H7 (cell line): ENCODE results near the gene PBRM1. TPM values are rescaled to one million over a fixed set of nuclear protein-coding genes. Genes with fewer than 3 reads are reported as not detected.

ENCODE experiments used
- DNase-seq: peaks from one replicate; pipeline ENCODE4 v3.0.0; 2012
- H3K27me3 ChIP-seq: 2 replicates; pipeline ENCODE4 v1.6.0; 2011; ENCODE audit warnings: mild to moderate bottlenecking, low read length; ENCODE audit not compliant: control insufficient read depth, insufficient read depth
- H3K36me3 ChIP-seq: replicated peaks from 2 replicates; pipeline ENCODE4 v1.5.1; 2011; ENCODE audit warnings: low read length; ENCODE audit not compliant: control insufficient read depth, insufficient read depth
- H3K4me3 ChIP-seq: 2 replicates; pipeline ENCODE4 v1.5.1; 2011; ENCODE audit warnings: low read depth, mild to moderate bottlenecking, control low read depth, low read length, moderate library complexity; ENCODE audit not compliant: insufficient read depth
- total RNA-seq: library from RNA; depleted of rRNA; stranded (reverse); fragments of >200 nt; shearing (Covaris generic); gene quantifications from 2 replicates; pipeline ENCODE4 v1.2.3, GENCODE V29; 2014

The PBRM1 gene
- total RNA-seq, 1 experiment from 2014 or later, result 29.1 TPM

- DNase-seq, result peak; percentile 43
- Histone ChIP-seq H3K4me3 (no peak overlapping the region), H3K36me3 (peaks cover 38% of the 10 kb centered on the region), H3K27me3 (no peaks in the 10 kb centered on the region)
Measured at GRCh38 chr3:52525680-52526561, 159.8 kb downstream of the PBRM1 start.

DNA sequence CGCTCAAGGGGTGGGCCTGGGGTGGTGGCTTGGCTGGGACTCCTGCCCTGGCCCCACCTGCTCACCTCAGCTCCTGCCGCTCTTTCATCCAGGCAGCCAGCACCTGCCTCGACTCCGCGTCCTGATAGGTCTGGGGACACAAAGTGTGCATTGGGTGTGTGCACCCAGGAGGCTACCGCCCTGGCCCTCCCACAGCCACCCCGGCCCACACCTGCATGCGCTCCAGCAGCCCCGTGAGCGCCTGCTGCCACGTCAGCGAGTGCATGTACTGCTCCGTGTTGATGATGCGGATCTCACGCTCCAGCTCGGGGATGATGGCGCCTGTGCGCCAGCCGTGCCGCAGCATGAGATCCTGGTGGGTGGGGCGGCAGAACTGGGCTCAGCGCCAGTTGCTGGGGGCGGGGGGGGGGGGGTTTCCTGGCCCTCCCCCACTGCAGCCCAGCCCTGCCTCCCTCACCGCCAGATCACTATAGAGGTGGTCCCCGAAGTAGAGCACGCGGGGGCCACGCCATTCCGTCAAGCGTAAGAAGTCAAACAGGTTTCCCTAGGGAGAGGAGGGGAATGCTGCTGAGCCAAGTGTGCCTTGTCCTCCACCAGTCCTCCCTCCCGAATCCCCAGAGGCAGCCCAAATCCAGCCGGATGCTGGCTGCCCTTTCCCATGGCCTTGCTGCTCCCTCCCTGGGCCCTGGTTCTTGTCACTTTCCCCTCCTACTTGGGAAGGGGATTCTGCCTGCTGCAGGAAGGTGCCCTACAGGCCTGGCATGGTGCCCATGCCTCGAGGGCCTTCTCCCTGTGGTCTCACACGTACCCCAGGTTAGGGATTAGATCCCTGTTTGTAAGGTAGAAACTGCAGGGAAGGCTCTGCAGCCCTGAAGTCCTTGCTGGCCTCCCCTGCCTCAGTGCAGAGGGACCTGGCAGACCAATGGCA lies 160.7 kb downstream of the PBRM1 start:
- no peaks in the 10 kb centered on the region for H3K27me3 ChIP-seq
- peaks cover 38% of the 10 kb centered on the region for H3K36me3 ChIP-seq
- H3K4me3 ChIP-seq, result no peak overlapping the region
- DNase-seq, result peak; percentile 61

GRCh38 chr3:52524258-52524751 lies 161.4 kb downstream of the PBRM1 start:
- no peaks in the 10 kb centered on the region for H3K27me3 ChIP-seq
- no peak overlapping the region for H3K4me3 ChIP-seq
- DNase-seq, result no peak
- H3K36me3 ChIP-seq, result peaks cover 37% of the 10 kb centered on the region

DNA sequence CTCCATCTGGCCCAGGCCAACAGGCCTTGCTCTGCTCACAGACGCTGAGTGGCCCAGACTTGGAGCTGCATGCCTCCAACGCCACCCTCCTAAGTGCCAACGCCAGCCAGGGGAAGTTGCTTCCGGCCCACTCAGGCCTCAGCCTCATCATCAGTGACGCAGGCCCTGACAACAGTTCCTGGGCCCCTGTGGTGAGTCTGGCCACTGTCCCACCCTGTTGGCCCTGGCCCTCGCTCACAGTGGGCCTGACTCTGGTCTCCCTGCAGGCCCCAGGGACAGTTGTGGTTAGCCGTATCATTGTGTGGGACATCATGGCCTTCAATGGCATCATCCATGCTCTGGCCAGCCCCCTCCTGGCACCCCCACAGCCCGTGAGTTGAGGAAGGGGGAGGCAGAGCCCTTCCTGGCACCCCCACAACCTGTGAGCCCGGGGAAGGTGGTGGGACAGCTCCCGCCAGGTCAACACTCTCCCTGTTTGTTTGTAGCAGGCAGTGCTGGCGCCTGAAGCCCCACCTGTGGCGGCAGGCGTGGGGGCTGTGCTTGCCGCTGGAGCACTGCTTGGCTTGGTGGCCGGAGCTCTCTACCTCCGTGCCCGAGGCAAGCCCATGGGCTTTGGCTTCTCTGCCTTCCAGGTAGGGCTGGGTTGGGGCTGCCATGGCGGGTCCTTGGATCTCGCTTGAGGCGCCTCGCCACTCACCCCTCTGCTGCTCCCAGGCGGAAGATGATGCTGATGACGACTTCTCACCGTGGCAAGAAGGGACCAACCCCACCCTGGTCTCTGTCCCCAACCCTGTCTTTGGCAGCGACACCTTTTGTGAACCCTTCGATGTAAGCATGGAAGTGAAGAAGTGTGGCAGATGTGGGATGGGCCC lies 162.1 kb downstream of the PBRM1 start:
- H3K4me3 ChIP-seq, result no peak overlapping the region
- peak; percentile 66 for DNase-seq
- peaks cover 32% of the 10 kb centered on the region for H3K36me3 ChIP-seq
- H3K27me3 ChIP-seq, result no peaks in the 10 kb centered on the region; the same call in 1 of the 2 replicates

- peak; percentile 57 for DNase-seq
- Histone ChIP-seq H3K36me3 (peaks cover 26% of the 10 kb centered on the region), H3K4me3 (no peak overlapping the region), H3K27me3 (peaks cover 5% of the 10 kb centered on the region)
Measured at GRCh38 chr3:52522651-52523251, 163.0 kb downstream of the PBRM1 start.

GRCh38 chr3:52521881-52522650 lies 163.6 kb downstream of the PBRM1 start:
- Histone ChIP-seq H3K27me3 (peaks cover 5% of the 10 kb centered on the region), H3K36me3 (peaks cover 19% of the 10 kb centered on the region), H3K4me3 (no peak overlapping the region)
- DNase-seq, result peak; percentile 65

DNA sequence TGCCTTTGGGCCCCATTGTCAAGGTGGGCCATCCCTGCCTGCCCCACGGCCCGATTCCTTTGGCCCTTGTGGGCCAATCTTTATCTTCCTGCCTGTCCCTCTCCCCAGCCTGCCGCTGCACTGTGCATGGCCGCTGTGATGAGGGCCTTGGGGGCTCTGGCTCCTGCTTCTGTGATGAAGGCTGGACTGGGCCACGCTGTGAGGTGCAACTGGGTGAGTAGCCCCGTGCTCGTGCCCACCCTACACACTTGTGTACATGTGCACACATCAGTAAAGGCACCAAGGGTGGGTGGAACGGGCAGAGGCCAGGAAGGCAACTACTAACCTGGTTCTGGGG lies 164.3 kb downstream of the PBRM1 start:
- Histone ChIP-seq H3K36me3 (peaks cover 15% of the 10 kb centered on the region), H3K4me3 (no peak overlapping the region), H3K27me3 (peaks cover 5% of the 10 kb centered on the region)
- DNase-seq, result no peak

- peak; percentile 62 for DNase-seq
- Histone ChIP-seq H3K4me3 (no peak overlapping the region), H3K36me3 (peaks cover 11% of the 10 kb centered on the region), H3K27me3 (peaks cover 5% of the 10 kb centered on the region)
Measured at GRCh38 chr3:52520716-52521487, 164.8 kb downstream of the PBRM1 start.

GRCh38 chr3:52520141-52520667 lies 165.5 kb downstream of the PBRM1 start:
- no peak for DNase-seq
- Histone ChIP-seq H3K4me3 (no peak overlapping the region), H3K27me3 (peaks cover 5% of the 10 kb centered on the region), H3K36me3 (peaks cover 6% of the 10 kb centered on the region)

DNA sequence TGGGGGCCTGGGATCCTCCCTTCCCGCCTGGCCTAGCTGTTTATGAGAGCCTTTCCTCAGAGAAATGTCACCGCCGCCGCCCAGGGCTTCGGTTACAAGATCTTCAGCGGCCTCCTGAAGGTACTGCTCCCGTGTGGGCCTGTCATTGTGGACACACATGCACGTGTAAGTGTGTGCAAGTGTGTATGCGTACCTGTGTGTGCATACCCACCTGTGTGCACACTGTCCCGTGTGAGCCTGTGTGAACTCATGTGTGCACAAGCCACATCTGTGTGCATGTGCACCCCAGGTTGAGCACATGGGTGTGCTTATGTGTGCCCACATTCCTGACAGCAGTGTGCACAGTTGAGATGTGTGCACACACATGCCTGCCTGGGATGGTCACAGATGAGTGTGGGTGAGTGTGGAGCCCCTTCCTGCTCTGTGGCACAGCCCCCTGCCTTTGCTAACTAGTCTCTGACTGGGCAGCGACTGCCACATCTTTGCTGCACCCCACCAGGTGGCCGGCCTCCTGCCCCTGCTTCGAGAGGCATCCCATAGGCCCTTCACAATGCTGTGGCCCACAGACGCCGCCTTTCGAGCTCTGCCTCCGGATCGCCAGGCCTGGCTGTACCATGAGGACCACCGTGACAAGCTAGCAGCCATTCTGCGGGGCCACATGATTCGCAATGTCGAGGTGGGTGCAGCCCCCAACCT lies 166.1 kb downstream of the PBRM1 start:
- no peak for DNase-seq
- Histone ChIP-seq H3K4me3 (no peak overlapping the region), H3K27me3 (peaks cover 5% of the 10 kb centered on the region), H3K36me3 (peaks cover 5% of the 10 kb centered on the region)

GRCh38 chr3:52518723-52519444 lies 166.8 kb downstream of the PBRM1 start:
- Histone ChIP-seq H3K27me3 (peaks cover 5% of the 10 kb centered on the region), H3K36me3 (peaks cover under 1% of the 10 kb centered on the region), H3K4me3 (peak overlapping the region; percentile 45)
- peak; percentile 99 for DNase-seq
